Measurements from ENCODE around the gene IFT122.

IFT122 gene

DNA sequence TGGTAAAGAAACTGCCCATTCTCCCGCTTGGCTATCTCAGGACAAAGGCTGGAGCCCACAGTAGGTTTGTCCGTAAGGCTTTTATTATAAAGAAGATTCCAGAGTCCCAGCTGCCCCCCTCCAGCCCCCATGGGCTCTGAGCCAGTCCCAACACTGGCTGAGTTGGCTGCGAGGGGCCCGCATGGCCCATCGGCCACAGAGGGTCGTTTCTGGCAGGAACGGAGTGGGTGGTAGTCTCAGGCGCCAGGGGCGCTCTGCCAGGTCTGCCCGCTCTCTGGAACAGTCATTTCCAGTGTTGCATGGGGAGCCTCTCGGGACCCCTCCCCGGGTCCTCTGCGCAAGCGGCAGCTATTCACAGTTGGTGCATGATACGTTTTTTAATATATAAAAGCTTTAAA, 115.1 kb downstream of the IFT122 start:
- in situ Hi-C loops (cut with HindIII; ENCODE audit: low pct_unique_long_range_greater_than_20kb, low sequenced_read_pairs) = no loop called here
- DNase-seq (ENCODE audit: low read depth in 1 of 2, low spot score in 1 of 2) = no peak
- TF ChIP-seq JUND (IDR thresholded peaks at IDR 0.05; ENCODE audit: low read depth) = no peak

DNA sequence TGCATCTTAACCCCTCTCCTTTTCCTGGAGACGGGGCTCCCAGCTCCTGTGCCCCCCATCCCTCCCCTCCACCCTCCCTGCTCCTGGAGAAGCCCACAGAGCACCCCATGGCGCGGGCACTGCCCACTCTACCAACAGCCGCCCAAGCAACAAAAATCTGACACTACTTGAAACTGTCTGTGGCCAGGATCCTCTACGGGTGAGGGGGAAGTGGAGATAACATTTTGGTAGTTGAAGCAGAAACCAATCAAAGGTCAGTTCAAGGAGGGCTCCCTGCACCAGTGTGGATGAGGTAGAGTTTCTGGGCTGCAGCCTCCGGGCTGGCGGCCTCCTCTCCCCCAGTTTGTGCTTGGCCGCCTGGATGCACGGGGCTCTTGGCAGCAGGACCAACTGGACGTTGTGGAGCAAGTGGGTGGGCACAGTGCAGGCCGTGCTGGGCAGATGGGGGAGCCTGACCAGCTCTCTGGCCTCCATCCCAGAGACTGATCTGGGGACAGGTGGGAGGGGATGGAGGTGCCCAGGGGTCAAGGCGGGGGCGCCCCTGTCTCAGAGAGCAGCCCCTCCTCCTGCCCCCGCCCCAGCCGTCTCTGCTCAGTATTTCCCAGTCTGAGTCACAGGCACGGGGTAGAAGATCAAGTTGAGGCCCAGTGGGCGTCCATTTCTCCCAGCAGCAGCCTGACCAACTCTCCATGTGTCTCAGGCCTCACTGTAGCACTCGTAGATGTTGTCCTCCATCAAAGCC, 115.8 kb downstream of the IFT122 start:
- in situ Hi-C loops (cut with HindIII; ENCODE audit: low pct_unique_long_range_greater_than_20kb, low sequenced_read_pairs) = no loop called here
- DNase-seq (ENCODE audit: low read depth in 1 of 2, low spot score in 1 of 2) = no peak
- TF ChIP-seq JUND (IDR thresholded peaks at IDR 0.05; ENCODE audit: low read depth) = no peak

DNA sequence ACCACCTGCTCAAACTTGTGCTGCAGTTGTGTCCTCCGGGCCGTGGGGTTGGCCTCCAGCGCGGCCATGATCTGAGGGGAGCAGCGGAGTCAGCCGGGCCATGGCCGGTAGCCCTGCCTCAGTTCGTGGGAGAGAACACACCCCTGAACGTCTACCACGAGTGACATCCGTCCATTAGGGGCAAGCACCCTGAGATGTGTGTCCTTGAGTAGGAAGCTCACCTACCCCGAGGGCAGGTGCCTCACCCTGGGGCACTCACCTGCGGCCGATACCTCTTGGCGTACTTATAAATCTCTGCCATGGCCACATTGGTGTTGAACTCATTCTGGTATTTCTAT, 116.3 kb downstream of the IFT122 start:
- no peak for TF ChIP-seq JUND (IDR thresholded peaks at IDR 0.05; ENCODE audit: low read depth)
- in situ Hi-C loops (cut with HindIII; ENCODE audit: low pct_unique_long_range_greater_than_20kb, low sequenced_read_pairs) = no loop called here
- no peak for DNase-seq (ENCODE audit: low read depth in 1 of 2, low spot score in 1 of 2)

DNA sequence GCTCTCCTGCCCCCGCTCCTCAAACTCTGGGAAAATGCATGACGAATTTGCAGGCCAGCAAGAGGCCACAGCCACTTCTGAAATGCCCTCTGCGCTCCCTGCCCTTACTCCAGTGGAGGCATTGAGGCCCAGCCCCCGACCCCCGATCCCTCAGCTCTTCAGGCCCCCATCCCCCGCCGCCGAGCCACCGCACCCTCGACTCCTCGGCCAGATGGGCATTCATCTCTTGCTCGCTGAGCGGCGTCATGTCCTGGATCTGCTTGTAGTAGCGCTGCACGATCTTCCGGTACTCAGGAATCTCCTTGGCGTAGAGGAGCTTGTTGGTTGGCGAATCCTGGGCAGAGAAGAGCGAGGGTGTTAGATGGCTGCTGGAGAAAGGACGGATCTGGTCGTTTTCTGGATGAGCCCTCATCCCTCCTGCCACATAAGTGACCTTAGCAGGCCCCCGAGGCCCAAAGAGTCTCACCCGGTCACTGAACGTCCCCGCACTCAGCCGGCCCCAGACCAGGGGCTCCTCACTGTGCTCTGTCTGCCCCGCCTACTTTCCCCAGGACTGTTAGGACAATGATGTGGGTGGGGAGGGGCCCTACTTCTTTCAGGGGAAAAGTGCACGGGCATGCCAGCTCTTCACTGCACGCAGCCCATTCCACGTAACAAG, 117.0 kb downstream of the IFT122 start:
- in situ Hi-C loops (cut with HindIII; ENCODE audit: low pct_unique_long_range_greater_than_20kb, low sequenced_read_pairs) = no loop called here
- TF ChIP-seq JUND (IDR thresholded peaks at IDR 0.05; ENCODE audit: low read depth) = no peak
- DNase-seq (ENCODE audit: low read depth in 1 of 2, low spot score in 1 of 2) = no peak

DNA sequence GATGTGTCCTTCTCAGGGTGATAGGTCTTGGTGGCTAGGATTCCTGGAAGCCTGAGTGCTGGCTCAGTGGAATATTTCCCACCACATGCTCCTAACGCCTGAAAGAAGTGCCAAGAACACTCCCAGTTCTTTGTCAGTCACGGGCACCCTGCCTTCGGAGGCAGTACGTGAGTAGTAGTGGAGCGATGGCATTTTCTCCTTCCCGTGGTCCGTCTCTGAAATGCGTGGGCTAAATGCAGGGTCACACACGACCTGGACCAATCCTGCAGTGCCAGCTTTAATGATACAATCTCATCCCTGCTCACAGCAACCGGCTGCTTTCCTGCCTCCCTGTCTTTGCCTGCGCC, 117.5 kb downstream of the IFT122 start:
- DNase-seq (ENCODE audit: low read depth in 1 of 2, low spot score in 1 of 2) = no peak
- no peak for TF ChIP-seq JUND (IDR thresholded peaks at IDR 0.05; ENCODE audit: low read depth)
- in situ Hi-C loops (cut with HindIII; ENCODE audit: low pct_unique_long_range_greater_than_20kb, low sequenced_read_pairs) = no loop called here

DNA sequence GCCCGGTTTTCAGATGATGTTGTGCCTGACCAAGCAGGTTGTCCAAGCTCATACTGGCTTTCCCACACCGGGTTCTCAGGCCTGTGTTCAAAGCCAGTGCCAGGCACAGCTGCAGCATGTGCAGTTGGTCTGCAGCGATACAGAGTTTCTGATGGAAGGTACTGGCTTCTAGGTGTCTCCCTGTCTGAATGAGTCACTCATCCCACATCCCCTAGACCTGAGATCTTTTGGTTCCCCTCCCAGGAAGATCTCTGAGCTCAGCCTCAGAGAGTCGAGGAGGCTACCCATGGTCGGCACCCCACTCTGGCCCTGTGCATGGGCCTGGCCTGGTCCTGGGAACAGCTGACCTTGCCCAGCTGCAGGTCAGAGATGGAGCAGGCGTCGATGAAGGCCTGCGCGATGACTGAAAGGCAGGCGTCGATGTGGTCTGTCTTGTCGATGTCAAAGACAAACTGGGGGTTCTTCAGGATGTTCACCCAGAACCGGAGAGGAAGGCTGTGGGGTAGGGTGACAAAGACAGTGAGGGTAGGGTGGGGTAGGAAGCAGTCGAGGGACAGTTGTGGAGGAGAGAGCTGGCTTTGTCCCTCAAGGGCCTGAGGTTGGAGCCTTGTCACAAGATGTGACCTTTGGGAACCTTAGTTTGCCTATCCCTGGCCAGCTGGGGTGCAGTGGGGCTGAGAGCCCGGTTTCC, 118.2 kb downstream of the IFT122 start:
- no peak for DNase-seq (ENCODE audit: low read depth in 1 of 2, low spot score in 1 of 2)
- TF ChIP-seq JUND (IDR thresholded peaks at IDR 0.05; ENCODE audit: low read depth) = no peak
- in situ Hi-C loops (cut with HindIII; ENCODE audit: low pct_unique_long_range_greater_than_20kb, low sequenced_read_pairs) = no loop called here

DNA sequence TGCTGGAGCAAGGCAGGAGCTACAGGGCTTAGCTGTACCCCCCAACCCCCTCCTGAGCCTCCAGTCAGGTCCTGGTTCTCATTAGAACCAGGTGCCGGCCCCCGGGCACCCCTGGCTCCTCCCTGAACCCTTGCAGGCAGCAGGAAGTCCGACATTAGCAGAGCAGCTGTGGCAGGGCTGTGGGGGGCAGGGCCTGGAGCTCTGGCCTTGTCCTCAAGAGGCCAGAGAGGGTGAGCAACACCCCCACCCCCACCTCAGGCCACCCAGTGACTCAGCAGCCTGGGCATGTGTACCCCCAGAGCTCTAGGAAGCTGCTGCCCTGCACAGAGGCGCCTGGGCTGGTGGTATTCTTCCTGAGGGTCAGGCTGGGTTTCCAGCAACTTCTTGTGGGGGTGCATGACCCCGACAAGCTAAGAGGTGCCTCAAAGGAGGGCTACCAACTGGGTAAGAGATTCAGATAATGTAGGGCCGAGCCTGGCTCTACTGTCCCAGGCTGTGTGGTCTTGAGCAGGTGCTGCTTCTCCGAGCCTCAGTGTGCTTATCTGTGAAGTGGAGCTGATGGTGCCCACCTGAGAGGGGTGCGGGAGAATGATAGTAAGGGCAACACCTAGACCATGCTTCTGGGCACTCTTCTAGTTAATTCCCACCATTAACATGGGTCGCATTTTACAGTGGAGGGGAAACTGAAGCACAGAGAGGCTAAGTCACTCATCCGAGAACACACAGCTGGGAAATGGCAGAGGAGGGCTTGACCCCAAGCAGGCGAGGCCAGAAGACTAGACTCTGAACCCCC, 118.9 kb downstream of the IFT122 start:
- no peak for DNase-seq (ENCODE audit: low read depth in 1 of 2, low spot score in 1 of 2)

DNA sequence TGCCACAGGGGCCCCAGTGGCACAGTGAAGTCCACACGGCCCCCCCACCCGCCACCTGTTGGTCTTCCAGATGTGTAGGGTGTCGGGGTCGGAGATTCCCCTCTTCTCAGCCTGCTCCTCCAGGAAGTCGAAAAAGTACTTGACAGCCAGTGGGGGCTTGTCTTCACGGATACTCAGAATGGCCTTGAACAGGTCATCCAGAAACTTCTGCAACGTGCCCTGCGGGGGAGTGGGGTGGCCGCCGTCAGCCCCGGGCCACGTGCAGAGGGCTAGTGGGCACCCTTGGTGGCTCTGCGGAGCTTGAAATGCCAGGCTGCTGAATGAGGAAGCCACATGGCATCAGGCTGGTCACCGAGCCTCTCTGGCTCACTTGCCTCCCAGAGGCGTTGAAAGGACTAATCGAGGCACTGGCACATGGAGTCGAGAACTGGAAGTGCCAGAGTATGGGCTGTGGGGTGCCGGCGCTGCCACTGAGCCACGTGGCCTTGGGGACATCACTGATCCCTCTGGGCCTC, 119.6 kb downstream of the IFT122 start:
- TF ChIP-seq JUND (IDR thresholded peaks at IDR 0.05; ENCODE audit: low read depth) = no peak
- in situ Hi-C loops (cut with HindIII; ENCODE audit: low pct_unique_long_range_greater_than_20kb, low sequenced_read_pairs) = no loop called here
- DNase-seq (ENCODE audit: low read depth in 1 of 2, low spot score in 1 of 2) = no peak

More for the DNA sequence above, 118.9 kb downstream of the IFT122 start:
- no peak for TF ChIP-seq JUND (IDR thresholded peaks at IDR 0.05; ENCODE audit: low read depth)
- in situ Hi-C loops (cut with HindIII; ENCODE audit: low pct_unique_long_range_greater_than_20kb, low sequenced_read_pairs) = no loop called here

DNA sequence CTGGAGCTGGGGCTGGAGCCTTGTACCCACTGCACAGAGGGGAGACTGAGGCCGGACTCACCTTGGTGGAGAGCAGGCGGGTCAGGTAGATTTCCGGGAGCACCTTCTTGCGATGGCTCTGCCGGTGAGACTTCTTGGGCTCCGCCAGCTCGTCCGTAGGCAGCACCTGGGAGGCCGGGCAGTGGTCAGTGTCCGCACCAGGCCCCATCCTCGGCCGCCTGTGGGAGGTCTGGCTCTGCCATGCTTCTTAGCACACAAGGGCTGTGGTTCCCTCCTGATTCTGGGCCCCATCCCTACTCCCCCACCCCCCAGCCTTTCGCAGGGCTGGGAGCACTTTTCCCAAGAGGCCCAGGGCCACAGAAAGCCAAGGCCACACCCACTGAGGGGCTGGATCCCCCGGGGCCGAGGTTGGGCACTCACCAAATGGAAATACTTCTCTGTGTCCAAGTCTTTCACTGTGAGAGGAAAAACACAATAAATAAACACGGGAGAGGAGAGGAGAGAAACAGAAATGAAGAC, 120.3 kb downstream of the IFT122 start:
- in situ Hi-C loops (cut with HindIII; ENCODE audit: low pct_unique_long_range_greater_than_20kb, low sequenced_read_pairs) = no loop called here
- TF ChIP-seq JUND (IDR thresholded peaks at IDR 0.05; ENCODE audit: low read depth) = no peak
- DNase-seq (ENCODE audit: low read depth in 1 of 2, low spot score in 1 of 2) = no peak

DNA sequence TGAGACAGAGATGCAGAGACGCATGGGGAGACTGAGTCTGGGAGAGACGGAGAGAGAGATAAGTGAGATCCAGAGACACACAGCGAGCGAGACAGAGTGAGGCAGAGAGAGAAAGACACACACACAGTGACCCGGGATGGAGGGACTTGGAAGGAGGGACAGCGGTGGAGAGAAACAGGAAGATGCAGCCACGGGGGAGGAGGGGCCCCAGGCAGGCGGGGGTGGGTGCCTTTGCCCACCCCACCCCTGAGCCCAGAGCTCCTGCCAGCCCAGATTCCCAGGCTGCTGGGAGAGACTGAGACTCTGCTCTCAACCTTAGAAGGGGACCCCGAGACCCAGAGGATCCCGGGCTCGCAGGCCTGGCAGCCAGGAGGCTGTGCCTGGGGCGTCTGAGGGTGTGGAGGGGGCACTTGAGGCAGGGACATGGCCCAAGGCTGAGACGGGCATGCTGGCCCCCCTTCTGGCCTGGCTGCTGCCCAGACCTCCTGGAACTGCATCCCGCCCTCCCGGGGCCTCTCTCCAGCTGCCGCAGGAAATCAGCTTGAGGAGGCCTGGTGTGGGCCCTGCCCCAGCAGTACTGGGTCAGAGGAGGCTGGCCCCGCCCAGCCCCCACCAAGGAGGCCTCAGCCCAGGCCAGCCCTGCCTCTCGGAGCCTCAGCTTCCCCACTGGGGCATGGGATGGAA, 121.0 kb downstream of the IFT122 start:
- TF ChIP-seq JUND (IDR thresholded peaks at IDR 0.05; ENCODE audit: low read depth) = no peak
- in situ Hi-C loops (cut with HindIII; ENCODE audit: low pct_unique_long_range_greater_than_20kb, low sequenced_read_pairs) = no loop called here
- DNase-seq (ENCODE audit: low read depth in 1 of 2, low spot score in 1 of 2) = no peak

DNA sequence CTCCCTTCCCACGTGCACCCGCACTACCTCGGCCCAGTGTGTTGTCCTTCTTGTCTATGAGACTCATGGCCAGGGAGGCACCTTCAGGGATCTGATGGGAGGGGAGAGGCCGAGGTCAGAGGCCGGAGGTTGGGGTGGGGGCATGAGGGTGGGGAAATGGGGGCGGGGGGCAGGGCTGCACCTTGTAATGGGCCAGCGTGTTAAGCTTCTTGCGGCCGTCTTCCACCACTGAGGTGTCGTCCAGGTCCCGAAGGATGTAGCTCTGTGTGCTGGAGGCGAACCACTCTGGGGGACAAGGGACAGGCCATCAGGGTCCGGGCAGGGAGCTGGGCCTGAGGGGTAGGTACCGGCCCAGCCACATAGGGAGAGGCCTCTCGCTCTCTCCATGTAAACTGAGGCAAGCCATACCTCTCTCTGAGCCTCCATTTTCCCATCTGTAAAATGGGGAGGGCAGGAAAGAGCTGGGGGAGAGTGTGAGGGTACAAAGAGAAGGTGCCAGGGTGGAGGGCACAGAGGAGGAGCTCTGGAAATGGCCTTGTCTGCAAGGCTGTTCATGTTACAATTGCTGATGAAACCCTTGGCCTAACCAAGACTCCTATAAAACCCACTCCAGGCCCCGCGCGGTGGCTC, 121.7 kb downstream of the IFT122 start:
- in situ Hi-C loops (cut with HindIII; ENCODE audit: low pct_unique_long_range_greater_than_20kb, low sequenced_read_pairs) = no loop called here
- DNase-seq (ENCODE audit: low read depth in 1 of 2, low spot score in 1 of 2) = no peak
- TF ChIP-seq JUND (IDR thresholded peaks at IDR 0.05; ENCODE audit: low read depth) = no peak

Measured in T47D (cell line).